Measurements from ENCODE around the gene WWC2. TPM values are rescaled to one million over a fixed set of nuclear protein-coding genes. Genes with fewer than 3 reads are reported as not detected.

The WWC2 gene
- total and polyA plus RNA-seq, 2 donors (not counting 3 experiments of a cell fraction or from before 2014, with no cell fraction given) = 12.9 to 52.2 TPM

DNA sequence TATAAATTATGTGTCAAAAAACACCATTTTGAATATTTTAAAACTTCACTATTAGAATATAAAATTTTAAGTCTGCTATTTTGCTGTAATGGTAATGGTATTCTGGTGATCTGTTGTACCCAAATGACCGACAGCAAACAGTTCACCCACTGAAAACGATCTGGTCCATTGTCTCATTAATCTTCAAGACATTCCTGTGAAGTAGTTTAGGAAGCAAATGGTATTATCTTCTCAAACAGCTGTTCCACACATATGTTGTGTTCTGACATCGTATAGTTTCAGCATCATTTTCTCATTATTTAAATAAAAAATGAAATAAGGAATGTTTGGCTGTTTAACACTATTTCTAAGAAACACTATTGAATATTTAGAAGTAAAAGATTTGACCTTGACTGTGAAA lies 98.1 kb downstream of the WWC2 start:
- H3K4me2 ChIP-seq (ENCODE audit: insufficient read depth, low read length) = no peak overlapping the region
- no peaks in the 10 kb centered on the region for H3K9me1 ChIP-seq (replicated peaks; ENCODE audit: control insufficient read depth, extremely low read depth, insufficient read depth, low read length)
- intact Hi-C loops (cut with micrococcal nuclease) = no loop called here
- H3K27ac ChIP-seq (ENCODE audit: insufficient read depth, low read depth, low read length) = no peak overlapping the region
- dilution Hi-C loops (cut with MboI; ENCODE audit: extremely low pct_ligation_motif_present, low sequenced_read_pairs) = no loop called here
- no peak overlapping the region for H3K9ac ChIP-seq (replicated peaks; ENCODE audit: extremely low read depth, insufficient read depth, low read length)
- DNase-seq (ENCODE audit: low read depth, low spot score) (no peak), FAIRE-seq (no peak)
- no peaks in the 10 kb centered on the region for H3K27me3 ChIP-seq (ENCODE audit: control insufficient read depth in 2 of 2, insufficient read depth in 2 of 2, low read length in 2 of 2)
- H3K36me3 ChIP-seq (ENCODE audit: control insufficient read depth in 2 of 2, extremely low read depth in 1 of 2, insufficient read depth in 2 of 2, low read length in 2 of 2) = no peaks in the 10 kb centered on the region
- peaks cover 3% of the 10 kb centered on the region for H4K20me1 ChIP-seq (replicated peaks; ENCODE audit: control insufficient read depth, extremely low read depth, insufficient read depth, low read length)
- H3K79me2 ChIP-seq (ENCODE audit: control insufficient read depth, insufficient read depth, low read length) = peaks cover 9% of the 10 kb centered on the region
- no peak overlapping the region for H2AFZ ChIP-seq (ENCODE audit: low read depth, low read length)
- no peaks in the 10 kb centered on the region for H3K9me3 ChIP-seq (replicated peaks; ENCODE audit: control insufficient read depth, insufficient read depth, low read length)
- TF ChIP-seq, protein P1, sequence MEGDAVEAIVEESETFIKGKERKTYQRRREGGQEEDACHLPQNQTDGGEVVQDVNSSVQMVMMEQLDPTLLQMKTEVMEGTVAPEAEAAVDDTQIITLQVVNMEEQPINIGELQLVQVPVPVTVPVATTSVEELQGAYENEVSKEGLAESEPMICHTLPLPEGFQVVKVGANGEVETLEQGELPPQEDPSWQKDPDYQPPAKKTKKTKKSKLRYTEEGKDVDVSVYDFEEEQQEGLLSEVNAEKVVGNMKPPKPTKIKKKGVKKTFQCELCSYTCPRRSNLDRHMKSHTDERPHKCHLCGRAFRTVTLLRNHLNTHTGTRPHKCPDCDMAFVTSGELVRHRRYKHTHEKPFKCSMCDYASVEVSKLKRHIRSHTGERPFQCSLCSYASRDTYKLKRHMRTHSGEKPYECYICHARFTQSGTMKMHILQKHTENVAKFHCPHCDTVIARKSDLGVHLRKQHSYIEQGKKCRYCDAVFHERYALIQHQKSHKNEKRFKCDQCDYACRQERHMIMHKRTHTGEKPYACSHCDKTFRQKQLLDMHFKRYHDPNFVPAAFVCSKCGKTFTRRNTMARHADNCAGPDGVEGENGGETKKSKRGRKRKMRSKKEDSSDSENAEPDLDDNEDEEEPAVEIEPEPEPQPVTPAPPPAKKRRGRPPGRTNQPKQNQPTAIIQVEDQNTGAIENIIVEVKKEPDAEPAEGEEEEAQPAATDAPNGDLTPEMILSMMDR (IDR thresholded peaks at IDR 0.05; ENCODE audit: extremely low read depth in 1 of 2, insufficient read depth in 1 of 2, low read depth in 1 of 2, low read length in 2 of 2) = no peak
- TF ChIP-seq POLR2A (IDR thresholded peaks at IDR 0.05; ENCODE audit: low read depth, low read length) (no peak), FOS (IDR thresholded peaks at IDR 0.05; ENCODE audit: borderline replicate concordance, insufficient read depth, low read length) (no peak), JUN (IDR thresholded peaks at IDR 0.05; ENCODE audit: borderline replicate concordance, insufficient read depth, insufficient read length, low read depth) (no peak), MYC (IDR thresholded peaks at IDR 0.05; ENCODE audit: low read depth, low read length) (no peak), POLR2AphosphoS5 (IDR thresholded peaks at IDR 0.05; ENCODE audit: insufficient read depth, low read depth, low read length) (no peak), GATA2 (IDR thresholded peaks at IDR 0.05; ENCODE audit: insufficient read depth, insufficient read length, low read depth, low read length) (no peak), EZH2 (IDR thresholded peaks at IDR 0.05; ENCODE audit: borderline replicate concordance, low read depth, low read length, severe bottlenecking) (no peak)
- TF ChIP-seq, protein P2, sequence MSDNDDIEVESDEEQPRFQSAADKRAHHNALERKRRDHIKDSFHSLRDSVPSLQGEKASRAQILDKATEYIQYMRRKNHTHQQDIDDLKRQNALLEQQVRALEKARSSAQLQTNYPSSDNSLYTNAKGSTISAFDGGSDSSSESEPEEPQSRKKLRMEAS (IDR thresholded peaks at IDR 0.05; ENCODE audit: insufficient read depth, insufficient read length) = no peak
- peaks cover 14% of the 10 kb centered on the region for H3K4me1 ChIP-seq (ENCODE audit: control insufficient read depth, extremely low read depth, insufficient read depth, low read length)
- CTCF ChIA-PET = interaction anchor here (1.3 kb wide), 1 partner anchor 21 kb away, joined by 3 read pairs; no protein-coding TSS in a partner anchor
- POLR2A ChIA-PET = no interaction called here
- no peak overlapping the region for H3K4me3 ChIP-seq (replicated peaks in 1 of 3; ENCODE audit: insufficient read depth in 1 of 3, low read depth in 1 of 3, low read length in 3 of 3)
- BruUV-seq (replicated peaks) = no TSS peak

Data from endothelial cell of umbilical vein (primary cell).